Gastroesophageal sphincter (tissue), 4 donors: ENCODE data around the gene PDZD8. TPM values are rescaled to one million over a fixed set of nuclear protein-coding genes. Genes with fewer than 3 reads are reported as not detected.

Source experiments
- ATAC-seq: fragments of 150-250 bp; one replicate; pipeline ENCODE4 v1.9.1; 2016; ENCODE audit warnings: mild to moderate bottlenecking, moderate library complexity
- H3K27ac ChIP-seq, 4 donors: fragments of 200-600 bp; sonication (generic) in 3 of 4; 1 replicate in 3 of 4; 2 replicates in 1 of 4; pipeline ENCODE4 v1.5.1; 2016 to 2019
- H3K27me3 ChIP-seq: fragments of 200-600 bp; sonication (generic); one replicate; pipeline ENCODE4 v1.5.1; 2019
- H3K36me3 ChIP-seq, 2 donors: fragments of 200-600 bp; sonication (generic); one replicate each; pipeline ENCODE4 v1.5.1; 2019; ENCODE audit warnings: control low read depth in 1 of 2
- H3K4me1 ChIP-seq, 3 donors: fragments of 200-600 bp; sonication (generic); 1 replicate in 2 of 3; 2 replicates in 1 of 3; pipeline ENCODE4 v1.5.1; 2016 to 2019; ENCODE audit warnings: control low read depth in 2 of 3
- H3K4me3 ChIP-seq, 2 donors: fragments of 200-600 bp; sonication (generic); one replicate each; pipeline ENCODE4 v1.5.1; 2019; ENCODE audit warnings: mild to moderate bottlenecking in 1 of 2, moderate library complexity in 1 of 2
- H3K9me3 ChIP-seq, 3 donors: fragments of 200-600 bp; sonication (generic); one replicate each; pipeline ENCODE4 v1.5.1; 2017 to 2019; ENCODE audit warnings: control low read depth in 2 of 3
- CTCF ChIP-seq, 4 experiments: fragments of 200-600 bp in 2 of 4; fragments of 450-650 bp in 2 of 4; sonication (generic) in 1 of 4; IDR thresholded peaks; one replicate each; pipeline ENCODE4 v1.5.1; 2017 to 2019; ENCODE audit warnings: antibody characterized with exemption in 4 of 4, mild to moderate bottlenecking in 2 of 4, moderate library complexity in 2 of 4
- EP300 ChIP-seq: sonication (generic); formaldehyde crosslinking; IDR thresholded peaks from one replicate; pipeline ENCODE4 v1.6.1; 2017; ENCODE audit warnings: antibody characterized with exemption, mild to moderate bottlenecking
- POLR2A ChIP-seq, 2 donors: fragments of 450-650 bp; IDR thresholded peaks; one replicate each; pipeline ENCODE4 v1.6.1; 2017; ENCODE audit warnings: antibody characterized with exemption in 2 of 2, mild to moderate bottlenecking in 2 of 2, moderate library complexity in 1 of 2
- POLR2AphosphoS5 ChIP-seq: sonication (generic); formaldehyde crosslinking; IDR thresholded peaks from one replicate; pipeline ENCODE4 v1.6.1; 2017; ENCODE audit warnings: antibody characterized with exemption
- WGBS, 2 donors: methylation state at CpG; one replicate each; pipeline ENCODE4 v1.1.5; 2018; ENCODE audit warnings: low coverage in 1 of 2; 5-methylcytosine and 5-hydroxymethylcytosine counted together
- total RNA-seq, 4 donors: library from RNA; depleted of rRNA; stranded (reverse); fragments of >200 nt; gene quantifications; one replicate each; pipeline ENCODE4 v1.1.0, GENCODE V29; 2016

Gene PDZD8
- total RNA-seq, 4 donors from 2014 or later, result 32.8 to 49.2 (median 37.3) TPM

GRCh38 chr10:117339578-117339977, 35.7 kb downstream of the PDZD8 start:
- H3K27me3 ChIP-seq, result no peaks in the 10 kb centered on the region
- H3K9me3 ChIP-seq, result no peaks in the 10 kb centered on the region
- 100% methylated on average over 1 of the region's 1 CpG for WGBS, 2 donors
- peaks cover 0 to 8% of the 10 kb centered on the region in 2 donors for H3K36me3 ChIP-seq
- ATAC-seq, result no peak
- TF ChIP-seq POLR2AphosphoS5 (no peak), CTCF (IDR thresholded peaks at IDR 0.05) (no peak), POLR2A (IDR thresholded peaks at IDR 0.05) (no peak), EP300 (no peak)
- H3K4me3 ChIP-seq, result no peak overlapping the region
- peaks cover 0 to 17% (median 0%) of the 10 kb centered on the region in 3 donors for H3K4me1 ChIP-seq
- H3K27ac ChIP-seq, result no peak overlapping the region

- Histone ChIP-seq H3K4me1 (peaks cover 0 to 9% (median 0%) of the 10 kb centered on the region in 3 donors), H3K27me3 (no peaks in the 10 kb centered on the region), H3K36me3 (peaks cover 0 to 8% of the 10 kb centered on the region in 2 donors), H3K9me3 (peaks cover 0 to 8% (median 0%) of the 10 kb centered on the region in 3 donors), H3K4me3 (no peak overlapping the region), H3K27ac (no peak overlapping the region)
- TF ChIP-seq POLR2A (IDR thresholded peaks at IDR 0.05) (no peak), CTCF (IDR thresholded peaks at IDR 0.05) (no peak), POLR2AphosphoS5 (no peak), EP300 (no peak)
- ATAC-seq, result no peak
These were observed 40.3 kb downstream of the PDZD8 start for GRCh38 chr10:117334926-117335325.

GRCh38 chr10:117334066-117334465, 41.2 kb downstream of the PDZD8 start:
- Histone ChIP-seq H3K9me3 (peaks cover 0 to 8% (median 0%) of the 10 kb centered on the region in 3 donors), H3K4me1 (peaks cover 0 to 4% (median 0%) of the 10 kb centered on the region in 3 donors), H3K27ac (no peak overlapping the region), H3K27me3 (no peaks in the 10 kb centered on the region), H3K4me3 (no peak overlapping the region), H3K36me3 (peaks cover 0 to 8% of the 10 kb centered on the region in 2 donors)
- ATAC-seq, result no peak
- 100% methylated on average over 2 of the region's 2 CpGs; no CpG with 5 or more reads in 1 of the 2 donors for WGBS, 2 donors
- TF ChIP-seq POLR2AphosphoS5 (no peak), CTCF (IDR thresholded peaks at IDR 0.05) (no peak), POLR2A (IDR thresholded peaks at IDR 0.05) (no peak)

- H3K4me1 ChIP-seq, result no peaks in the 10 kb centered on the region
- H3K9me3 ChIP-seq, result no peaks in the 10 kb centered on the region
- H3K4me3 ChIP-seq, result no peak overlapping the region
- H3K27ac ChIP-seq, result no peak overlapping the region
- ATAC-seq, result no peak
- H3K27me3 ChIP-seq, result no peaks in the 10 kb centered on the region
- no peak for TF ChIP-seq EP300
- no peak for TF ChIP-seq POLR2AphosphoS5
- no peak for TF ChIP-seq CTCF (IDR thresholded peaks at IDR 0.05)
- TF ChIP-seq POLR2A (IDR thresholded peaks at IDR 0.05), result no peak
- no peaks in the 10 kb centered on the region for H3K36me3 ChIP-seq
These were observed 48.0 kb downstream of the PDZD8 start for GRCh38 chr10:117327262-117327661.

- no peak for ATAC-seq
- TF ChIP-seq EP300 (no peak), CTCF (IDR thresholded peaks at IDR 0.05) (no peak), POLR2A (IDR thresholded peaks at IDR 0.05) (no peak), POLR2AphosphoS5 (no peak)
- 93 to 100% methylated on average over 2 of the region's 2 CpGs for WGBS, 2 donors
These were observed 50.9 kb downstream of the PDZD8 start for GRCh38 chr10:117324367-117324766.

More at GRCh38 chr10:117324367-117324766, 50.9 kb downstream of the PDZD8 start:
- Histone ChIP-seq H3K4me1 (peaks cover 0 to 1% (median 0%) of the 10 kb centered on the region in 3 donors), H3K9me3 (no peaks in the 10 kb centered on the region), H3K27ac (no peak overlapping the region), H3K36me3 (no peaks in the 10 kb centered on the region), H3K27me3 (no peaks in the 10 kb centered on the region), H3K4me3 (no peak overlapping the region)
